IMR-90 (cell line): ENCODE results near the gene EIF4EBP2. TPM values are rescaled to one million over a fixed set of nuclear protein-coding genes. Genes with fewer than 3 reads are reported as not detected.

ENCODE experiments used
- ATAC-seq: fragments of 200-7000 bp; cut with Tn5 transposase; 2 replicates; pipeline ENCODE4 v1.9.1; 2020; ENCODE audit warnings: low read depth, mild to moderate bottlenecking, moderate library complexity
- BruUV-seq: library from RNA; stranded (reverse); fragments of 400-500 nt; replicated peaks from 2 replicates; lab custom pipeline; 2021; lab: Mats Ljungman, UMichigan
- CTCF ChIA-PET: fragments of 300-600 bp; formaldehyde crosslinking; extraction: SDS; loops from one replicate; lab custom pipeline; 2021; ENCODE audit warnings: antibody characterized with exemption; lab: Yijun Ruan, JAX
- POLR2A ChIA-PET: fragments of 300-600 bp; sonication (Branson Sonifier 250); formaldehyde crosslinking; loops from one replicate; lab custom pipeline; 2022; ENCODE audit warnings: antibody characterized with exemption; ENCODE audit not compliant: unreplicated experiment; lab: Charles Lee
- DNase-seq: peaks from one replicate; pipeline ENCODE4 v3.0.0; 2013
- H2AFZ ChIP-seq: replicated peaks from 2 replicates; pipeline ENCODE3; 2013; ENCODE audit warnings: low read length, mild to moderate bottlenecking; ENCODE audit not compliant: poor library complexity
- H2AK5ac ChIP-seq: 2 replicates; pipeline ENCODE4 v1.6.1; 2013; ENCODE audit warnings: low read depth, low read length, inconsistent platforms
- H2AK9ac ChIP-seq: replicated peaks from 2 replicates; pipeline ENCODE3; 2013; ENCODE audit warnings: mild to moderate bottlenecking, low read depth, low read length, moderate library complexity; ENCODE audit not compliant: poor library complexity
- H2BK120ac ChIP-seq: 2 replicates; pipeline ENCODE4 v1.6.1; 2013; ENCODE audit warnings: low read depth, low read length, inconsistent platforms
- H2BK15ac ChIP-seq: 3 replicates; pipeline ENCODE4 v1.6.1; 2013; ENCODE audit warnings: low read depth, low read length, inconsistent platforms
- H2BK20ac ChIP-seq: 2 replicates; pipeline ENCODE4 v1.6.1; 2013; ENCODE audit warnings: low read depth, mild to moderate bottlenecking, inconsistent platforms, low read length, moderate library complexity
- H2BK5ac ChIP-seq: 2 replicates; pipeline ENCODE4 v1.6.1; 2013; ENCODE audit warnings: mild to moderate bottlenecking, low read depth, low read length, inconsistent platforms; ENCODE audit not compliant: poor library complexity, severe bottlenecking
- H3K14ac ChIP-seq: replicated peaks from 2 replicates; pipeline ENCODE4 v1.6.1; 2013; ENCODE audit warnings: low read depth, low read length, inconsistent platforms
- H3K18ac ChIP-seq: 2 replicates; pipeline ENCODE4 v1.6.1; 2013; ENCODE audit warnings: low read depth, low read length, control low read depth
- H3K23ac ChIP-seq: 2 replicates; pipeline ENCODE4 v1.6.1; 2013; ENCODE audit warnings: low read depth, low read length, inconsistent platforms
- H3K27ac ChIP-seq: 2 replicates; pipeline ENCODE4 v1.5.1; 2013; ENCODE audit warnings: mild to moderate bottlenecking, control low read depth, low read length; ENCODE audit not compliant: insufficient read depth
- H3K27me3 ChIP-seq: 2 replicates; pipeline ENCODE4 v1.6.1; 2013; ENCODE audit warnings: low read length; ENCODE audit not compliant: control insufficient read depth, insufficient read depth
- H3K36me3 ChIP-seq: 2 replicates; pipeline ENCODE4 v1.6.1; 2013; ENCODE audit warnings: low read length, mixed read lengths; ENCODE audit not compliant: control insufficient read depth, insufficient read depth
- H3K4ac ChIP-seq: 2 replicates; pipeline ENCODE4 v1.6.1; 2013; ENCODE audit warnings: low read depth, low read length, inconsistent platforms
- H3K4me1 ChIP-seq: 2 replicates; pipeline ENCODE4 v1.6.1; 2013; ENCODE audit warnings: low read length, mixed read lengths; ENCODE audit not compliant: control insufficient read depth, insufficient read depth
- H3K4me2 ChIP-seq: 2 replicates; pipeline ENCODE4 v1.6.1; 2013; ENCODE audit warnings: low read depth, mild to moderate bottlenecking, control low read depth, low read length, moderate library complexity
- H3K4me3 ChIP-seq: 2 replicates; pipeline ENCODE4 v1.5.1; 2013; ENCODE audit warnings: low read depth, mild to moderate bottlenecking, control low read depth, low read length, moderate library complexity; ENCODE audit not compliant: insufficient read depth
- H3K56ac ChIP-seq: 2 replicates; pipeline ENCODE4 v1.6.1; 2013; ENCODE audit warnings: low read length, inconsistent platforms; ENCODE audit not compliant: insufficient read depth; ENCODE audit errors: extremely low read depth
- H3K79me1 ChIP-seq, 2 experiments: 2 replicates each; pipeline ENCODE4 v1.6.1; 2013; ENCODE audit warnings: low read length in 2 of 2, inconsistent platforms in 1 of 2, low read depth in 1 of 2
- H3K9ac ChIP-seq: 2 replicates; pipeline ENCODE4 v1.6.1; 2013; ENCODE audit warnings: low read depth, low read length, control low read depth
- H3K9me1 ChIP-seq: 2 replicates; pipeline ENCODE4 v1.6.1; 2013; ENCODE audit warnings: low read length, inconsistent platforms; ENCODE audit not compliant: insufficient read depth
- H3K9me3 ChIP-seq: 2 replicates; pipeline ENCODE4 v1.6.1; 2013; ENCODE audit warnings: low read length; ENCODE audit not compliant: control insufficient read depth, insufficient read depth
- H4K20me1 ChIP-seq: 2 replicates; pipeline ENCODE4 v1.6.1; 2013; ENCODE audit warnings: low read length, inconsistent platforms; ENCODE audit not compliant: insufficient read depth
- H4K5ac ChIP-seq: 2 replicates; pipeline ENCODE4 v1.6.1; 2013; ENCODE audit warnings: mild to moderate bottlenecking, low read depth, low read length, control low read depth
- H4K8ac ChIP-seq, 2 experiments: 2 replicates each; pipeline ENCODE4 v1.6.1; 2013; ENCODE audit warnings: low read depth in 2 of 2, low read length in 2 of 2, control low read depth in 1 of 2, inconsistent platforms in 1 of 2
- H4K91ac ChIP-seq: 2 replicates; pipeline ENCODE4 v1.6.1; 2013; ENCODE audit warnings: low read depth, low read length, inconsistent platforms; ENCODE audit not compliant: insufficient read depth
- BHLHE40 ChIP-seq: fragments of 150-350 bp; IDR thresholded peaks from 2 replicates; pipeline ENCODE4 v1.6.1; 2016; ENCODE audit warnings: mild to moderate bottlenecking, low read depth, low read length
- CEBPB ChIP-seq: IDR thresholded peaks from 2 replicates; pipeline ENCODE4 v1.6.1; 2012; ENCODE audit warnings: low read depth, low read length, improper control_type of control experiment
- CHD1 ChIP-seq: IDR thresholded peaks from 2 replicates; pipeline ENCODE4 v1.6.1; 2012; ENCODE audit warnings: low read depth, low read length, improper control_type of control experiment
- FOS ChIP-seq: fragments of 150-350 bp; IDR thresholded peaks from 2 replicates; pipeline ENCODE4 v1.6.1; 2016; ENCODE audit warnings: low read depth, low read length
- MAZ ChIP-seq: IDR thresholded peaks from 2 replicates; pipeline ENCODE4 v1.6.1; 2012; ENCODE audit warnings: low read depth, mild to moderate bottlenecking, low read length, improper control_type of control experiment, moderate library complexity, borderline replicate concordance
- MXI1 ChIP-seq: IDR thresholded peaks from 2 replicates; pipeline ENCODE4 v1.6.1; 2012; ENCODE audit warnings: low read depth, mild to moderate bottlenecking, low read length, moderate library complexity, borderline replicate concordance
- NFE2L2 ChIP-seq: fragments of 150-350 bp; IDR thresholded peaks from 2 replicates; pipeline ENCODE4 v1.6.1; 2016; ENCODE audit warnings: low read depth, mild to moderate bottlenecking, low read length
- POLR2A ChIP-seq: IDR thresholded peaks from 2 replicates; pipeline ENCODE4 v1.6.1; 2012; ENCODE audit warnings: mild to moderate bottlenecking, low read depth, low read length
- RFX5 ChIP-seq: IDR thresholded peaks from 2 replicates; pipeline ENCODE4 v1.8.0; 2012; ENCODE audit warnings: low read depth, mild to moderate bottlenecking, low read length, moderate library complexity
- SMC3 ChIP-seq: fragments of 150-350 bp; IDR thresholded peaks from 2 replicates; pipeline ENCODE4 v1.6.1; 2016; ENCODE audit warnings: low read depth, mild to moderate bottlenecking, antibody characterized with exemption, low read length, moderate library complexity
- WGBS, 2 experiments: methylation state at CpG; one replicate each; pipeline versions ENCODE4 v1.1.5 to v1.1.7; 2013; ENCODE audit warnings: missing lambda C conversion rate in 2 of 2; ENCODE audit not compliant: insufficient read length in 1 of 2; ENCODE audit errors: extremely low coverage in 2 of 2; 5-methylcytosine and 5-hydroxymethylcytosine counted together
- dilution Hi-C: fragments of 300-500 bp; cut with HindIII; formaldehyde crosslinking; loops from one replicate; pipeline ENCODE4 v1.14.3; 2018; ENCODE audit warnings: low sequenced_read_pairs; ENCODE audit not compliant: unreplicated experiment
- in situ Hi-C: fragments of 300-500 bp; cut with MboI; formaldehyde crosslinking; loops from 3 replicates; pipeline ENCODE4 v1.14.3; 2019; ENCODE audit warnings: low sequenced_read_pairs, inconsistent platforms, mixed read lengths
- intact Hi-C: fragments of 100-400 bp; cut with micrococcal nuclease; formaldehyde crosslinking; loops from 2 replicates; pipeline ENCODE4 v1.10.0; 2022
- polyA plus RNA-seq, 3 experiments: library from polyadenylated mRNA; depleted of rRNA; stranded (reverse); fragments of >200 nt; gene quantifications; 2 replicates each; pipeline ENCODE4 v1.2.3, GENCODE V29; 2012; ENCODE audit warnings: low replicate concordance in 1 of 3
- total RNA-seq: library from RNA; depleted of rRNA; stranded (reverse); fragments of >200 nt; gene quantifications from 2 replicates; pipeline ENCODE4 v1.2.3, GENCODE V29; 2012
- TF ChIP-seq, protein P1 (sequence below): conservative IDR thresholded peaks from 2 replicates; pipeline ENCODE4 v1.5.1; 2012; ENCODE audit warnings: mild to moderate bottlenecking, low read depth, low read length, improper control_type of control experiment
- TF ChIP-seq, protein P2 (sequence below): fragments of 150-350 bp; IDR thresholded peaks from 2 replicates; pipeline ENCODE4 v1.6.1; 2016; ENCODE audit warnings: low read depth, mild to moderate bottlenecking, low read length, moderate library complexity, borderline replicate concordance

Gene EIF4EBP2
- total and polyA plus RNA-seq, 2 of the 4 experiments (the other 2 are of a cell fraction) = 13.7 to 15.6 TPM

DNA sequence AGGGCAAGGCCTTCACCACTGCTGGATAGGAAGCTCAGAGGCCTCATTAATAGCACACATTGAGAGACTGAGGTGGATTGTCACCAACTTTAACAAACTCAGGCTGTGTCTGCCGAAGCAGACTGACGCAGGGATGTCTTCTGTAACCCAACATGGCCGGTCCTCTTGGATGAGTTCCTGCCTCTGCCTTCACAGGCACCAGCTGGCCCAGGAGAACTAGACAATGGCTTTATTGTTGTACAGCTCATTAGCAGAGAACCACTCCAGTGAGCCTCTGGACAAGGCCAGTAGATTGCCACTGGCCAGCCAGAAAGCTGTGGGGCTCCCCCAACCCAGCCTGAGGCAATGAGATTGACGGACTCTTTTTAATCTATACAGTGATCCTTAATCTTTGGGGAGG, 28.2 kb downstream of the EIF4EBP2 start:
- Histone ChIP-seq H3K4me3 (no peak overlapping the region), H3K79me1 (peaks cover 0 to 12% of the 10 kb centered on the region in 2 experiments; a peak in 1 of 4 replicates), H3K9me1 (peaks cover 12% of the 10 kb centered on the region), H2BK5ac (no peak overlapping the region), H4K5ac (no peak overlapping the region), H3K4me2 (no peak overlapping the region), H2AK9ac (no peak overlapping the region), H2AK5ac (no peak overlapping the region), H4K20me1 (peaks cover 16% of the 10 kb centered on the region), H2BK15ac (no peak overlapping the region), H3K27me3 (no peaks in the 10 kb centered on the region), H3K14ac (no peak overlapping the region), H3K56ac (no peak overlapping the region), H3K18ac (no peak overlapping the region), H2BK20ac (no peak overlapping the region), H3K9ac (no peak overlapping the region), H4K8ac (no peak overlapping the region), H3K23ac (no peak overlapping the region), H3K4ac (no peak overlapping the region), H2BK120ac (no peak overlapping the region), H3K27ac (no peak overlapping the region), H3K9me3 (no peaks in the 10 kb centered on the region), H4K91ac (no peak overlapping the region), H3K36me3 (peaks cover 20% of the 10 kb centered on the region), H2AFZ (no peak overlapping the region), H3K4me1 (peaks cover 10% of the 10 kb centered on the region)
- no peak for ATAC-seq
- in situ Hi-C loops = no loop called here
- dilution Hi-C loops = no loop called here
- DNase-seq = no peak
- BruUV-seq = no TSS peak
- no peak for TF ChIP-seq BHLHE40
- TF ChIP-seq RFX5 = no peak
- TF ChIP-seq, protein P1, sequence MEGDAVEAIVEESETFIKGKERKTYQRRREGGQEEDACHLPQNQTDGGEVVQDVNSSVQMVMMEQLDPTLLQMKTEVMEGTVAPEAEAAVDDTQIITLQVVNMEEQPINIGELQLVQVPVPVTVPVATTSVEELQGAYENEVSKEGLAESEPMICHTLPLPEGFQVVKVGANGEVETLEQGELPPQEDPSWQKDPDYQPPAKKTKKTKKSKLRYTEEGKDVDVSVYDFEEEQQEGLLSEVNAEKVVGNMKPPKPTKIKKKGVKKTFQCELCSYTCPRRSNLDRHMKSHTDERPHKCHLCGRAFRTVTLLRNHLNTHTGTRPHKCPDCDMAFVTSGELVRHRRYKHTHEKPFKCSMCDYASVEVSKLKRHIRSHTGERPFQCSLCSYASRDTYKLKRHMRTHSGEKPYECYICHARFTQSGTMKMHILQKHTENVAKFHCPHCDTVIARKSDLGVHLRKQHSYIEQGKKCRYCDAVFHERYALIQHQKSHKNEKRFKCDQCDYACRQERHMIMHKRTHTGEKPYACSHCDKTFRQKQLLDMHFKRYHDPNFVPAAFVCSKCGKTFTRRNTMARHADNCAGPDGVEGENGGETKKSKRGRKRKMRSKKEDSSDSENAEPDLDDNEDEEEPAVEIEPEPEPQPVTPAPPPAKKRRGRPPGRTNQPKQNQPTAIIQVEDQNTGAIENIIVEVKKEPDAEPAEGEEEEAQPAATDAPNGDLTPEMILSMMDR = no peak
- no peak for TF ChIP-seq MAZ
- TF ChIP-seq SMC3 = no peak
- no peak for TF ChIP-seq POLR2A
- TF ChIP-seq FOS = no peak
- TF ChIP-seq, protein P2, sequence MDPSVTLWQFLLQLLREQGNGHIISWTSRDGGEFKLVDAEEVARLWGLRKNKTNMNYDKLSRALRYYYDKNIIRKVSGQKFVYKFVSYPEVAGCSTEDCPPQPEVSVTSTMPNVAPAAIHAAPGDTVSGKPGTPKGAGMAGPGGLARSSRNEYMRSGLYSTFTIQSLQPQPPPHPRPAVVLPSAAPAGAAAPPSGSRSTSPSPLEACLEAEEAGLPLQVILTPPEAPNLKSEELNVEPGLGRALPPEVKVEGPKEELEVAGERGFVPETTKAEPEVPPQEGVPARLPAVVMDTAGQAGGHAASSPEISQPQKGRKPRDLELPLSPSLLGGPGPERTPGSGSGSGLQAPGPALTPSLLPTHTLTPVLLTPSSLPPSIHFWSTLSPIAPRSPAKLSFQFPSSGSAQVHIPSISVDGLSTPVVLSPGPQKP = no peak
- no peak for TF ChIP-seq CHD1
- no peak for TF ChIP-seq NFE2L2
- no peak for TF ChIP-seq CEBPB
- no peak for TF ChIP-seq MXI1
- intact Hi-C loops = no loop called here
- ChIA-PET CTCF (no interaction called here), POLR2A (no interaction called here)
- WGBS, 2 experiments = 32% methylated on average over 3 of the region's 4 CpGs; no CpG with 5 or more reads in 1 of the 2 experiments
